ENCODE measurements around the gene TROAP.
A peak's percentile ranks its signal among the peaks of the same experiment; 100 is the strongest.

Gene TROAP

DNA sequence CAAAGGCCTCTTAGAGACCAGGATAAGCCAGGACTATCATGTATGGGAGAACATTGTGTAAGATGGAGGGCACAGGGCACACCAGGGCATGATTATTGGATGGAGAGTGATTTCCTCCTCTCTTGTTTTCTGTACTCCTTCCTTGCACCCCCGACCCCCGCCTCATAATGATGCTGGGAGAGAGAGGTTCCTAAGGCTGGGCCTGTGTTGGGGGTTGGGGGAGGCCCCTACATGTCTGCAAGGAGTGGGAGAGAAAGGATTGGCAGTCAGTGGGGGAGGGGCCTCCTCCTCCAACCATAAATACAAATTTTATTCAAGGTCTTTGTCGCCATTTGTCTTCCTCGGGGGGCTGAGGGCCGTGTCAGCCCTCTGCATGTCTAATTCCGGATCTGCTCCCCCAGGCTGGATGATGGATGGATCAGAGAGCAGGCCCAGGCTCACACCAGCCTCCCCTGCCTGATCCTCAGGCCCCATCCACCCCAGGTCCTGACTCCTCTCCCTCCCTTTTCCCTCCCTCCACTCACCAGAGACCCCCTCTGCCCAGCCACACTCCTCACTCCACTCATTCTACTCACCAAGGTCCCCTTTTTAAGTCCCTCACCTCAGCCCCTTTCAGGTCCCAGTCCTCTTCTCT, 15.9 kb downstream of the TROAP start:
- Histone ChIP-seq H3K9me3 (no peaks in the 10 kb centered on the region), H3K36me3 (replicated peaks) (no peaks in the 10 kb centered on the region; the same call in 1 of the 2 replicates), H3K4me1 (peaks cover 15% of the 10 kb centered on the region), H3K4me3 (no peak overlapping the region), H3K27me3 (ENCODE audit: low read depth) (no peaks in the 10 kb centered on the region)
- no peak for DNase-seq (ENCODE audit: low spot score in 2 of 2)
- in situ Hi-C loops (cut with MboI; ENCODE audit: low sequenced_read_pairs) = no loop called here

DNA sequence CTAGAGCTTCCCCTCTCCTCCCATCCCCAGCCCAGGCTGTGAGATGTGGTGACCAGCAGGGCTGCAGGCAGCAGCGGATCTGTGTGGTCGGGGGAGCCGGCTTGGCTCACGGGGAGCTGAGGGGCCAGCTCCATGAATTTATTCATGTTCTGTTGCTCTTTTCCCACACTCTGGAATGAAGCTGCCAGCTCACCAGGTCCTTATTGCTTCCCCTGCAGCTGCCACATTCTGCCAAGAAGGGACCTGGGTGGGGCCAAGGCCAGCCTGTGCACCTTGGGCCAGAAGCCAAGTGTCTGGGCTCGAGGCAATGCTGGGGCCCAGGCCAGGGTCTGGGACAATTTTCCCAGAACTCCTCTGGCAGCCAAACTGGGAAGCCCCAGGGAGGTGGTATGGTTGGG, 16.4 kb downstream of the TROAP start:
- no peak overlapping the region for H3K4me3 ChIP-seq
- no peaks in the 10 kb centered on the region for H3K9me3 ChIP-seq
- peaks cover 15% of the 10 kb centered on the region for H3K4me1 ChIP-seq
- in situ Hi-C loops (cut with MboI; ENCODE audit: low sequenced_read_pairs) = no loop called here
- no peaks in the 10 kb centered on the region for H3K27me3 ChIP-seq (ENCODE audit: low read depth)
- no peak for DNase-seq (ENCODE audit: low spot score in 2 of 2)
- no peaks in the 10 kb centered on the region; the same call in 1 of the 2 replicates for H3K36me3 ChIP-seq (replicated peaks)

- DNase-seq (ENCODE audit: low spot score in 2 of 2) = no peak
- Histone ChIP-seq H3K4me1 (peaks cover 13% of the 10 kb centered on the region), H3K9me3 (no peaks in the 10 kb centered on the region), H3K4me3 (no peak overlapping the region), H3K27me3 (ENCODE audit: low read depth) (no peaks in the 10 kb centered on the region), H3K36me3 (replicated peaks) (no peaks in the 10 kb centered on the region; the same call in 1 of the 2 replicates)
- in situ Hi-C loops (cut with MboI; ENCODE audit: low sequenced_read_pairs) = loop anchor here (5.0 kb wide), 1 partner anchor 53 kb away; no protein-coding TSS in a partner anchor
Observed at GRCh38 chr12:49340095-49340870, 17.2 kb downstream of the TROAP start.

- H3K27me3 ChIP-seq (ENCODE audit: low read depth) = no peaks in the 10 kb centered on the region
Observed at GRCh38 chr12:49340971-49341776, 18.1 kb downstream of the TROAP start.

GRCh38 chr12:49341777-49342065, 18.7 kb downstream of the TROAP start:
- DNase-seq (ENCODE audit: low spot score in 2 of 2) = no peak
- Histone ChIP-seq H3K4me3 (peak overlapping the region; percentile 39), H3K9me3 (no peaks in the 10 kb centered on the region), H3K4me1 (peaks cover 7% of the 10 kb centered on the region), H3K27me3 (ENCODE audit: low read depth) (no peaks in the 10 kb centered on the region), H3K36me3 (replicated peaks) (no peaks in the 10 kb centered on the region)
- in situ Hi-C loops (cut with MboI; ENCODE audit: low sequenced_read_pairs) = loop anchor here (5.0 kb wide), 1 partner anchor 54 kb away; no protein-coding TSS in a partner anchor

More at GRCh38 chr12:49340971-49341776, 18.1 kb downstream of the TROAP start:
- in situ Hi-C loops (cut with MboI; ENCODE audit: low sequenced_read_pairs) = loop anchor here (5.0 kb wide), 1 partner anchor 54 kb away; no protein-coding TSS in a partner anchor
- H3K4me3 ChIP-seq = no peak overlapping the region
- DNase-seq (ENCODE audit: low spot score in 2 of 2) = no peak
- H3K36me3 ChIP-seq (replicated peaks) = no peaks in the 10 kb centered on the region
- H3K9me3 ChIP-seq = no peaks in the 10 kb centered on the region
- peaks cover 10% of the 10 kb centered on the region for H3K4me1 ChIP-seq

DNA sequence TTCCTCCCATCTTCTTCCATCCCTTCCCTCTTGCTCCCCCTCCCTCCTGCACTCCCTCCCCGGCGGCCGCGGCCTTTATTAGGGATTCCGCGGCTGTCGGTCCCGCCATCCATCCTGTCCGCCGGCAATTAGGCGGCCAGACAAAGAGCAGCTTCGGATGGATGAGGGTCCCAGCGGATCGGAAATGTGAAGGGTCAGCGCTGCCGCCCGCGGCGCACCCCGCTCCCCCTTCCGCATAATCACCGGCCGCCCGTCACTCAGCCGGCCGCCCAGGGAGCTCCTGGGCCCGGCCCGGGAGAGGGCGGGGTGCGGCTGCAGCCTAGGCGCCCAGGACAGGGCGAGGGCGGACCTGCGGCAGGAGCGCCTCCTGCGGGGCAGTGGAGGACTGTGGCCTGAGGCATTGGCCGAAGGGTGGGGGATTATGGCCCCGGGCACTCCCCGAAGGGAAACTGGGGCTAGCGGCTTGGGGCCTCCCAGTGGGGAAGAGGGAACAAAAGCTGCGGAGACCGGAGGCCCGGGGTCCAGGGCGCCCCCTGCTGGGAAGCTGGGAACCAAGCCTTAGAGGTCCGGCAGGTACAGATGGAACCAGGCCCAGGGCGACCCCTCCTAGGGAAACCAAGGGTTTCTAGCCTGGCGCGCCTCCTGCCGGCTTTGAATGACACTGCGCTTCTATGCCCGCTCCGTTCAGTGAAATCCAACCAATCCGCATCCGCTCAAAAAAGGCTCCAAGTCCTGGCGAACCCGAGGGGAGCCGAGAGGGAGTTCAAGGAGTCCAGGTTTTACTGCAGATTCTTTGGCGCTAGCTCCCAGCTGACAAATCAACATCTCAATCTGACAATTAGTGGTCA, 19.2 kb downstream of the TROAP start:
- in situ Hi-C loops (cut with MboI; ENCODE audit: low sequenced_read_pairs) = loop anchor here (5.0 kb wide), 1 partner anchor 55 kb away; no protein-coding TSS in a partner anchor
- Histone ChIP-seq H3K36me3 (replicated peaks) (no peaks in the 10 kb centered on the region), H3K27me3 (ENCODE audit: low read depth) (no peaks in the 10 kb centered on the region), H3K4me1 (peaks cover 12% of the 10 kb centered on the region), H3K4me3 (peak overlapping the region; percentile 39), H3K9me3 (no peaks in the 10 kb centered on the region)
- DNase-seq (ENCODE audit: low spot score in 2 of 2) = peak; percentile 94 to 98

GRCh38 chr12:49342914-49343731, 20.1 kb downstream of the TROAP start:
- no peaks in the 10 kb centered on the region for H3K27me3 ChIP-seq (ENCODE audit: low read depth)
- no peak for DNase-seq (ENCODE audit: low spot score in 2 of 2)
- H3K4me3 ChIP-seq = peak overlapping the region; percentile 39
- in situ Hi-C loops (cut with MboI; ENCODE audit: low sequenced_read_pairs) = loop anchor here (5.0 kb wide), 1 partner anchor 56 kb away; no protein-coding TSS in a partner anchor
- H3K9me3 ChIP-seq = no peaks in the 10 kb centered on the region
- H3K36me3 ChIP-seq (replicated peaks) = no peaks in the 10 kb centered on the region
- peaks cover 19% of the 10 kb centered on the region for H3K4me1 ChIP-seq

DNA sequence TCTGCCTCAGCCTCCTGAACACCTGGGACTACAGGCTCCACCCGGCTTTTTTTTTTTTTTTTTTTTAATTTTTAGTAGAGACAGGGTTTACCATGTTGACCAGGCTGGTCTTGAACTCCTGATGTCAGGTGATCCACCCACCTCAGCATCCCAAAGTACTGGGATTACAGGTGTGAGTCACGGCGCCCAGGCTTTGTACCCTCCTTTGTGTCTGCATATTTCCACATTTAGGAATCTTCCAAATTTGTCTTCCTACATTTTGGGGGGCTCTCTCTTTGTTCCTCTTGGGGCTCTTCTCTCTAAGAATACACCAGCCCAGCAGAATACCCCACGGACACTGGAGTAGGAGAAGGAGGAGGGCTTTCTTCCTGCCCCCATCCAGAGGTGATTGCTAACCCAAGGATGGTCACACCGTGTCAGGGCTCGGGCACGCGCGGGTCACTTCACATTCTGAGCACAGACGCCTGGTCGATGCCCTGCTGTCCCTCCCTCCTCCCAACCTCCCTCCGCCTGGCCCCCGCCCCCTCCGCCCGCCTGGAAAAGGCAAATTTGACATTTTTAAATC, 21.5 kb downstream of the TROAP start:
- H3K4me1 ChIP-seq = peaks cover 20% of the 10 kb centered on the region
- no peak for DNase-seq (ENCODE audit: low spot score in 2 of 2)
- no peaks in the 10 kb centered on the region for H3K9me3 ChIP-seq
- in situ Hi-C loops (cut with MboI; ENCODE audit: low sequenced_read_pairs) = loop anchor here (5.0 kb wide), 1 partner anchor 57 kb away; no protein-coding TSS in a partner anchor
- H3K27me3 ChIP-seq (ENCODE audit: low read depth) = no peaks in the 10 kb centered on the region
- no peaks in the 10 kb centered on the region for H3K36me3 ChIP-seq (replicated peaks)
- H3K4me3 ChIP-seq = no peak overlapping the region

DNA sequence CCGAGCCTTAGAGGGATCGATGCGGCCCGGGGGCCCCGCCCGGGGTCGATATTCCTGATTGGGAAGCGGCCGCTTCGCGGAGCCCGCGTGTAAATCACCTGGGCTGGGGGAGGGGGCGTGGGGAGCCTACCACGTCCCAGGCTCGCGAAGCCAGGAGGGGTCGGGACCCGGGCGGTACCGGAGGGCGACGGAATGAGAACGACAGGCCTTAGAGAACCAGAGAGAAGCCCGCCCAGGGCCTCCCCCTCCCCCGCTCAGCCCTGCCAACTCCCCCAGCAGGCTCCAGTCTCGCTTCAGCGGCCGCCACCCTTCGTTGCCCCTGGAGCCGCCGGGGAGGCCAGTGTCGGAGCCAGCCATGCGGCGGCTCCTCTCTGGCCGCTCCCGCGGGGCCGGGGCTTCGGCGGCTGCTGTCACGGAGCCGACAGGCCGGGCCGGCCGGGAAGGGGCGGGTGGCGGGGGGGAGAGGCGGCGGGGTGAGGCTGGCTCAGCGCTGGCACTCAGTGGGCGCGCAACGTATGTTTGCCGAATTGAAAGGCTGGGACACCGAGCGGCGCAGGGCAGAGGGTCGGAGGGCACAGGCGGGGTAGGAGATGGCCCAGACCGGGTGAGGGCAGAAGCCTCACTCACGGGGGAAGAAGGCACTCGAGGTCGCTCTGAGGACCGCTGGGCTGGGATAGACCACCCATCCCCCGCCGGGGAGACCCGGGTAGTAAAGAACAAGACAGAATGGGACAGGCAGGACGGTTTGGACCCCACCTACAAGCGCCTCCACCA, 22.2 kb downstream of the TROAP start:
- DNase-seq (ENCODE audit: low spot score in 2 of 2) = peak in 1 of 2 experiments; percentile 46
- no peaks in the 10 kb centered on the region for H3K9me3 ChIP-seq
- H3K4me3 ChIP-seq = no peak overlapping the region
- H3K27me3 ChIP-seq (ENCODE audit: low read depth) = no peaks in the 10 kb centered on the region
- no peaks in the 10 kb centered on the region for H3K36me3 ChIP-seq (replicated peaks)
- in situ Hi-C loops (cut with MboI; ENCODE audit: low sequenced_read_pairs) = no loop called here
- H3K4me1 ChIP-seq = peaks cover 20% of the 10 kb centered on the region

DNA sequence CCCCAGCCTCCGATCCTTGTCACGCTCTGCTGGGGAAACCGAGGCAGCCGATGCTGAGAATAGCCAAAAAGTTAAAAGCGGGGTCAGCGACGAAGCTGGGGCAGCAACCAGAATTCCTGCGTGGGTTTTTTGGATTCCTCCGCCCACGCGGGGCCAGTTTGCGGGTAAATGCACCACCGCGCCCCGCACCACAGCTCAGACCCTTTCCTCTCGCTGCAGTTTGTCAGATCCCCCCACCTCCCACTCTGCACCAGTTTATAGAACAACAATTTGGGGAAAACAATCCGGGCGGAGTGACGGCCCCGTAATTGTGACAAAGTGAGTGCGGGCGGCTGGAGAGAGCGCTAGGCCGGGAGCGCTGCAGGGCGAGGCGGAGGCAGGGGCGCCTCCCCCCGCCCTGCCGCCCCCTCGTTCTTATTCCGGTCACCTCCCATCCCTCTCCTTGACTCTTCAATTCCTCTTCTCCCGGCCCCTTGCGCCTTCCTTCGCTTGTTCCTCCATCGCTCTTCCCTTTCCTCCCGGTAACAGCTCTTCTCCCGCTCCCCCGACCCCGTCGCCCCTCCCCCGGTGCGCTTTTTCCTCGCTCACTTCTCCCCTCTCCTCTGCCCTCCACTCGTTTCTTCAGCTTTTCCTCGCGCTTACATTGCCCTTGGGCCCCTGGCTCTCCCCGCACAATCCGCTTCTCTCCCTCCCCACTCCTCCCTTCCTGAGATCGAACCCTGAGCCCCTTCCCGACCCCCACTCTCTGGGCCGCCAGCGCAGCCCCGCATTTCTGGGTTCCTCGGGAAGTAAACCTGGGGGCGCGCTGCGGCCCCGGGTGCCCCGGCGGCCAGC, 23.0 kb downstream of the TROAP start:
- no peaks in the 10 kb centered on the region for H3K9me3 ChIP-seq
- in situ Hi-C loops (cut with MboI; ENCODE audit: low sequenced_read_pairs) = no loop called here
- H3K36me3 ChIP-seq (replicated peaks) = no peaks in the 10 kb centered on the region
- H3K4me3 ChIP-seq = no peak overlapping the region
- H3K4me1 ChIP-seq = peaks cover 20% of the 10 kb centered on the region
- no peaks in the 10 kb centered on the region for H3K27me3 ChIP-seq (ENCODE audit: low read depth)
- DNase-seq (ENCODE audit: low spot score in 2 of 2) = no peak

- Histone ChIP-seq H3K27me3 (ENCODE audit: low read depth) (no peaks in the 10 kb centered on the region), H3K9me3 (no peaks in the 10 kb centered on the region), H3K36me3 (replicated peaks) (no peaks in the 10 kb centered on the region), H3K4me1 (peaks cover 20% of the 10 kb centered on the region), H3K4me3 (peak within 1 kb of the TSS; percentile 16)
- peak in 1 of 2 experiments; percentile 37 for DNase-seq (ENCODE audit: low spot score in 2 of 2)
- in situ Hi-C loops (cut with MboI; ENCODE audit: low sequenced_read_pairs) = no loop called here
Observed at GRCh38 chr12:49346659-49347310, 23.7 kb downstream of the TROAP start, which contains the start of gene DNAJC22. Gene DNAJC22 (plus strand): TSS chr12:49346888. CDS start chr12:49348873, 1,985 bp downstream.
